ENCODE results near the gene YJEFN3.

YJEFN3 gene

DNA sequence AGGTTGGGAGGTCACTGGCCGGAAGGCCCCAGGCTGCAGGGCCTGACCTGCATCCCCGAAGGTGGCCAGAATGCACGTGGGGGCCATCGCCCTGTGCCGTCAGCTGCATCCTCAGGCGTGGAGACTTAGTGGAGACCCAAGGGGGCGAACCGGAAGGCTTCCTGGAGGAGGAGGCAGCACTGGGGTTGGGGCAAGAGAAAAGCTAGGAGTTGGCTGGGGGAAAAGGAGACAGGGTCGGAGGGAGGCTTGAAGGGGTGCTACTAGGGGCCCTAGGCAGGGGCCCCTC lies 1.4 kb upstream of the YJEFN3 start:
- Histone ChIP-seq H3K4me3 (ENCODE audit: low read depth in 1 of 2, low read length in 2 of 2) (no peak overlapping the region), H3K4me1 (ENCODE audit: control insufficient read depth in 1 of 2, insufficient read depth in 2 of 2, low read length in 2 of 2) (peaks cover 0 to 9% of the 10 kb centered on the region in 2 donors), H3K36me3 (ENCODE audit: control insufficient read depth in 1 of 2, insufficient read depth in 2 of 2, low read length in 2 of 2) (peaks cover 4 to 31% of the 10 kb centered on the region in 2 donors), H3K27ac (ENCODE audit: low read length) (no peak overlapping the region), H3K9me3 (ENCODE audit: control insufficient read depth in 1 of 2, low read length in 2 of 2) (no peaks in the 10 kb centered on the region), H3K27me3 (ENCODE audit: low read depth, low read length) (no peaks in the 10 kb centered on the region)

DNA sequence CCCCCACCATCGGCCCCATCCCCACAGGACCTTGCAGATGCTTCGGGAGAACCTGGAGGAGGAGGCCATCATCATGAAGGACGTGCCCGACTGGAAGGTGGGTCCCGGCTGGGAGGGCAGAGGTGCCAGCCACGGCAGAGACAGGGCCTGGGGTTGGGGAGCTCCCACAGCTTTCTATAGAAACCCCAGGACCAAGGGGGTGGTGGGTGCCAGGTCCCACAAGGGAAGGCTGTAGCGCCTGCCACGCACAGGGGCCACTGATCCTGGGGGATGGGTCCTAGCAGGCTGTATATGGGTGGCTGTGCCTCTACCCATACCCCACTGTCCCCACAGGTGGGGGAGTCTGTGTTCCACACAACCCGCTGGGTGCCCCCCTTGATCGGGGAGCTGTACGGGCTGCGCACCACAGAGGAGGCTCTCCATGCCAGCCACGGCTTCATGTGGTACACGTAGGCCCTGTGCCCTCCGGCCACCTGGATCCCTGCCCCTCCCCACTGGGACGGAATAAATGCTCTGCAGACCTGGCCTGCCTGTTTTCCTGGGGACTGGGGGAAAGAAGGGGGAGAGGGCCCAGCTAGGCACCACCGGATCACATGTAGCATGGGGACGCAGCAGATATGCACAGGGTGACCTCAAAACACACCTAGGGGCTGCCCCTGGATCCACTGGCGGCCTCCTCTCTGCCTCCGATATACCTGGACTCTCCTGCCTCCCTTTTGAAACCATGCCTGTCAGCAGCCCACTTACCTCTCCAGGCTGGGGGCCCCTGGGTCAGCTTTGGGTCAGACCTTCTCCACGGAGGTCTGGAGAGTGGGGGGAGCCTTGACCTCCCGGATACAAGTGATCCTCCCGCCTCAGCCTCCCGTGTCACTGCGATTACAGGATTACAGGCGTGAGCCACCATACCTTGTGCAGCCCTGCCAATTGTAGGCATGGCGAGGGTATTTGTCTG lies 761 bp upstream of the YJEFN3 start:
- H3K27ac ChIP-seq (ENCODE audit: low read length) = no peak overlapping the region
- no peaks in the 10 kb centered on the region for H3K9me3 ChIP-seq (ENCODE audit: control insufficient read depth in 1 of 2, low read length in 2 of 2)
- H3K4me1 ChIP-seq (ENCODE audit: control insufficient read depth in 1 of 2, insufficient read depth in 2 of 2, low read length in 2 of 2) = peaks cover 0 to 14% of the 10 kb centered on the region in 2 donors
- no peaks in the 10 kb centered on the region for H3K27me3 ChIP-seq (ENCODE audit: low read depth, low read length)
- no peak overlapping the region for H3K4me3 ChIP-seq (ENCODE audit: low read depth in 1 of 2, low read length in 2 of 2)
- H3K36me3 ChIP-seq (ENCODE audit: control insufficient read depth in 1 of 2, insufficient read depth in 2 of 2, low read length in 2 of 2) = peaks cover 4 to 31% of the 10 kb centered on the region in 2 donors

DNA sequence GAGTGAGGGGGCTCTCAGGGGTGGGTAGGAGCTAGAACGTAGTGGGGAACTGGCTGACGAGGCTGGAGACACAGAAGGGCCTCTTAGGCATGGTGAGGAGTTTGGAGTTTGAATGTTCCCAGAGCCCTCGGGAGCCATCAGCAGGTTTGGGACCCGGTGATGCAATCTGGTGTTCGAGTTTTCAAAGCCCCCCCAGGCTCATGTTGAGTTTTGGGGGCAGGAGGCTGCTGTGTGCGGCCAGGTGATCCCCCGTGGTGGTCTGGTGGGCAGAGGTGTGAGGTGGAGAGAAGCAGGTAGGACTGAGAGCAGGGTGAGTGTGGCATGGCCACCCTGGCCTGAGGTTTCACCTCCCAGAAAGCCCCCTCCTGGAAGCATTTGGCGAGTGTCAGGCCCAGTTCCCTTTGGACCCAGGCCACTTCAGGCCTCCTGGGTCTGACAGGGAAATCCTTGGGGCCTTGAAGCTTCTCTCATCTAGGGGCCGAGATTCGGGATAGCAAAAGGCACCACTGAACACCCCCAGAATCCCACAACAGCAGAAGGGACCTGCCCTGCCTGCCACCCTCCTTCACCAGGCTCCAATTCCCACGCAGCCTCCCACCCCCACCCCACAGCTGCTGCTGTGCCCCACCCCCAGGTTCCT lies 1.2 kb downstream of the YJEFN3 start:
- no peaks in the 10 kb centered on the region for H3K9me3 ChIP-seq (ENCODE audit: control insufficient read depth in 1 of 2, low read length in 2 of 2)
- no peaks in the 10 kb centered on the region for H3K27me3 ChIP-seq (ENCODE audit: low read depth, low read length)
- H3K4me3 ChIP-seq (ENCODE audit: low read depth in 1 of 2, low read length in 2 of 2) = no peak overlapping the region
- H3K4me1 ChIP-seq (ENCODE audit: control insufficient read depth in 1 of 2, insufficient read depth in 2 of 2, low read length in 2 of 2) = peaks cover 0 to 14% of the 10 kb centered on the region in 2 donors
- no peak overlapping the region for H3K27ac ChIP-seq (ENCODE audit: low read length)
- peaks cover 0 to 22% of the 10 kb centered on the region in 2 donors for H3K36me3 ChIP-seq (ENCODE audit: control insufficient read depth in 1 of 2, insufficient read depth in 2 of 2, low read length in 2 of 2)

GRCh38 chr19:19530423-19530804 lies 1.7 kb downstream of the YJEFN3 start:
- H3K9me3 ChIP-seq (ENCODE audit: control insufficient read depth in 1 of 2, low read length in 2 of 2) = no peaks in the 10 kb centered on the region
- peaks cover 0 to 14% of the 10 kb centered on the region in 2 donors for H3K4me1 ChIP-seq (ENCODE audit: control insufficient read depth in 1 of 2, insufficient read depth in 2 of 2, low read length in 2 of 2)
- no peak overlapping the region for H3K4me3 ChIP-seq (ENCODE audit: low read depth in 1 of 2, low read length in 2 of 2)
- no peaks in the 10 kb centered on the region for H3K27me3 ChIP-seq (ENCODE audit: low read depth, low read length)
- no peak overlapping the region for H3K27ac ChIP-seq (ENCODE audit: low read length)
- H3K36me3 ChIP-seq (ENCODE audit: control insufficient read depth in 1 of 2, insufficient read depth in 2 of 2, low read length in 2 of 2) = peaks cover 0 to 24% of the 10 kb centered on the region in 2 donors

- peaks cover 0 to 14% of the 10 kb centered on the region in 2 donors for H3K4me1 ChIP-seq (ENCODE audit: control insufficient read depth in 1 of 2, insufficient read depth in 2 of 2, low read length in 2 of 2)
These were observed 2.2 kb downstream of the YJEFN3 start for GRCh38 chr19:19530889-19531288.

GRCh38 chr19:19531951-19532805 lies 3.5 kb downstream of the YJEFN3 start:
- Histone ChIP-seq H3K36me3 (ENCODE audit: control insufficient read depth in 1 of 2, insufficient read depth in 2 of 2, low read length in 2 of 2) (peaks cover 0 to 13% of the 10 kb centered on the region in 2 donors), H3K4me3 (ENCODE audit: low read depth in 1 of 2, low read length in 2 of 2) (no peak overlapping the region)

More at GRCh38 chr19:19530889-19531288, 2.2 kb downstream of the YJEFN3 start:
- Histone ChIP-seq H3K27me3 (ENCODE audit: low read depth, low read length) (no peaks in the 10 kb centered on the region), H3K27ac (ENCODE audit: low read length) (no peak overlapping the region), H3K4me3 (ENCODE audit: low read depth in 1 of 2, low read length in 2 of 2) (no peak overlapping the region), H3K36me3 (ENCODE audit: control insufficient read depth in 1 of 2, insufficient read depth in 2 of 2, low read length in 2 of 2) (peaks cover 0 to 24% of the 10 kb centered on the region in 2 donors), H3K9me3 (ENCODE audit: control insufficient read depth in 1 of 2, low read length in 2 of 2) (no peaks in the 10 kb centered on the region)

GRCh38 chr19:19532806-19533701 lies 4.3 kb downstream of the YJEFN3 start:
- no peaks in the 10 kb centered on the region for H3K9me3 ChIP-seq (ENCODE audit: control insufficient read depth in 1 of 2, low read length in 2 of 2)
- peaks cover 0 to 4% of the 10 kb centered on the region in 2 donors for H3K36me3 ChIP-seq (ENCODE audit: control insufficient read depth in 1 of 2, insufficient read depth in 2 of 2, low read length in 2 of 2)
- no peak overlapping the region for H3K4me3 ChIP-seq (ENCODE audit: low read depth in 1 of 2, low read length in 2 of 2)
- peaks cover 0 to 24% of the 10 kb centered on the region in 2 donors for H3K4me1 ChIP-seq (ENCODE audit: control insufficient read depth in 1 of 2, insufficient read depth in 2 of 2, low read length in 2 of 2)
- H3K27ac ChIP-seq (ENCODE audit: low read length) = no peak overlapping the region
- H3K27me3 ChIP-seq (ENCODE audit: low read depth, low read length) = peaks cover 3% of the 10 kb centered on the region

More at GRCh38 chr19:19531951-19532805, 3.5 kb downstream of the YJEFN3 start:
- Histone ChIP-seq H3K27ac (ENCODE audit: low read length) (no peak overlapping the region), H3K27me3 (ENCODE audit: low read depth, low read length) (no peaks in the 10 kb centered on the region), H3K4me1 (ENCODE audit: control insufficient read depth in 1 of 2, insufficient read depth in 2 of 2, low read length in 2 of 2) (peaks cover 0 to 16% of the 10 kb centered on the region in 2 donors), H3K9me3 (ENCODE audit: control insufficient read depth in 1 of 2, low read length in 2 of 2) (no peaks in the 10 kb centered on the region)

DNA sequence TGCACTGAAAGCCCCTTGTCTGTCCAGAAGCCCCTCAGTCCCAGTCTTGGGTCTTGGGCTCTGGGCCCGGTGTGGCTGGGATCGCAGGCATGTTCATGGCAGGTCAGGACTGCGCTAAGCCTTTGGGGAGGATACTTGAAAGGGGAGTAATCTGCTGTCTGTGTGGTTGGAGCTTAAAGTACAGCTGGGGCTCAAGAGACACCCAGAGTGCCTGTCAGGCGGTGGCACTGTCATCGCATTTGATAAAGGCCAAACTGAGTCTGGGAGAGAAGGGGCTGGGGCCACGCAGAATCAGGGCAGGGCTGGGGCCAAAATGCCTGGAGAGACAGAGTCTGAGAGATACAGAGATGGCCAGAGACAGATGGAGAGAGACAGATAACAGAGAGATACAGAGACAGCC lies 5.1 kb downstream of the YJEFN3 start:
- Histone ChIP-seq H3K9me3 (ENCODE audit: control insufficient read depth in 1 of 2, low read length in 2 of 2) (no peaks in the 10 kb centered on the region), H3K36me3 (ENCODE audit: control insufficient read depth in 1 of 2, insufficient read depth in 2 of 2, low read length in 2 of 2) (peaks cover 0 to 3% of the 10 kb centered on the region in 2 donors), H3K27ac (ENCODE audit: low read length) (no peak overlapping the region), H3K27me3 (ENCODE audit: low read depth, low read length) (peaks cover 11% of the 10 kb centered on the region), H3K4me3 (ENCODE audit: low read depth in 1 of 2, low read length in 2 of 2) (no peak overlapping the region), H3K4me1 (ENCODE audit: control insufficient read depth in 1 of 2, insufficient read depth in 2 of 2, low read length in 2 of 2) (peaks cover 4 to 32% of the 10 kb centered on the region in 2 donors)

DNA sequence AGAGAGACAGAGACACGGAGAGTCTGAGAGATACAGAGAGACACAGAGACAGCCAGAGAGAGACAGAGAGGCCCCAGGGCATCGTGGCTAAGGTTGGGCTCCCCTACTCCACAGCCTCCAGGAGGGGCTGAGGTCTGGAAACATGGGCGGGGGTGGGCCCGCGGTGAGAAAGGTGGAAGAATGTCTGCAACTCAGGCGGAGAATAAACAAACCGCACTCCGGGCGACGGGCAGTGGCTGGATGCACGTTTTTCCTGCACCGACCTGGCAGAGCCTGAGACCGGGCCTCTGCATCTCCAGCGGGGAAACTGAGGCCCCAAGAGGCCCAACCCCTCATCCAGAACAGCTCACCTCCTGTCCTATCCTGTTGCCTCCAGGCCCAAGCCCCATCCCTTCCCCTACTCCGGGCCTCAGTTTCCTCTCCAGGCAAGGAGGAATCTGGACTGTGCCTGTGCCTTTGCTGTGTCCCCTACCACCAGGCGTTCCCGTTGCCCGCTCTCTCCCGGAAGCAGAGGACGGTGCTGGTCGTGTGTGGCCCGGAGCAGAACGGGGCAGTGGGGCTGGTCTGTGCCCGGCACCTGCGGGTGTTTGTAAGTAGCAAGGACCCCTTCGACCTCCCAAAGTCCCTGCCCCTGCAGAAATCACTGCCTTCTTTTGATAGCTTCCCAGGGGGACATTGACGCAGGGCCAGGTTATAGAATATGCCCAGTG lies 6.0 kb downstream of the YJEFN3 start:
- Histone ChIP-seq H3K27ac (ENCODE audit: low read length) (no peak overlapping the region), H3K27me3 (ENCODE audit: low read depth, low read length) (peaks cover 14% of the 10 kb centered on the region), H3K9me3 (ENCODE audit: control insufficient read depth in 1 of 2, low read length in 2 of 2) (no peaks in the 10 kb centered on the region), H3K36me3 (ENCODE audit: control insufficient read depth in 1 of 2, insufficient read depth in 2 of 2, low read length in 2 of 2) (peaks cover 0 to 3% of the 10 kb centered on the region in 2 donors), H3K4me3 (ENCODE audit: low read depth in 1 of 2, low read length in 2 of 2) (no peak overlapping the region), H3K4me1 (ENCODE audit: control insufficient read depth in 1 of 2, insufficient read depth in 2 of 2, low read length in 2 of 2) (peaks cover 5 to 31% of the 10 kb centered on the region in 2 donors)

Measured in muscle layer of duodenum (tissue), 2 donors.